Measurements from ENCODE around the gene PRMT2. TPM values are rescaled to one million over a fixed set of nuclear protein-coding genes. Genes with fewer than 3 reads are reported as not detected.
A peak's percentile ranks its signal among the peaks of the same experiment; 100 is the strongest.

The PRMT2 gene
- total RNA-seq, 1 donor from 2014 or later: 121 TPM

GRCh38 chr21:46650476-46651098 lies 15.1 kb downstream of the PRMT2 start:
- H3K36me3 ChIP-seq: peaks cover 100% of the 10 kb centered on the region
- ATAC-seq: peak in 1 of 2 donors; percentile 15
- intact Hi-C loops (cut with DNase I): no loop called here
- no peak for DNase-seq
- TF ChIP-seq CTCF (IDR thresholded peaks at IDR 0.05): no peak
- H3K4me3 ChIP-seq: no peak overlapping the region
- peaks cover 10% of the 10 kb centered on the region for H3K9me3 ChIP-seq
- no peak overlapping the region for H3K27ac ChIP-seq
- no peaks in the 10 kb centered on the region for H3K27me3 ChIP-seq (ENCODE audit: low read depth)
- no peaks in the 10 kb centered on the region for H3K4me1 ChIP-seq

- H3K27ac ChIP-seq: no peak overlapping the region
- no peak for DNase-seq
- H3K36me3 ChIP-seq: peaks cover 95% of the 10 kb centered on the region
- ATAC-seq: peak; percentile 16 to 17
- H3K27me3 ChIP-seq (ENCODE audit: low read depth): no peaks in the 10 kb centered on the region
- H3K9me3 ChIP-seq: peaks cover 12% of the 10 kb centered on the region
- no peaks in the 10 kb centered on the region for H3K4me1 ChIP-seq
- no peak overlapping the region for H3K4me3 ChIP-seq
- TF ChIP-seq CTCF (IDR thresholded peaks at IDR 0.05): no peak
- intact Hi-C loops (cut with DNase I): no loop called here
Observed at GRCh38 chr21:46651121-46651520, 15.6 kb downstream of the PRMT2 start.

- ATAC-seq: no peak
- no peaks in the 10 kb centered on the region for H3K27me3 ChIP-seq (ENCODE audit: low read depth)
- H3K36me3 ChIP-seq: peaks cover 85% of the 10 kb centered on the region
- DNase-seq: no peak
- peaks cover 12% of the 10 kb centered on the region for H3K9me3 ChIP-seq
- no peak overlapping the region for H3K4me3 ChIP-seq
- no peak for TF ChIP-seq CTCF (IDR thresholded peaks at IDR 0.05)
- intact Hi-C loops (cut with DNase I): no loop called here
- H3K27ac ChIP-seq: no peak overlapping the region
- H3K4me1 ChIP-seq: no peaks in the 10 kb centered on the region
Observed at GRCh38 chr21:46655230-46655629, 19.8 kb downstream of the PRMT2 start.

GRCh38 chr21:46656820-46657219 lies 21.3 kb downstream of the PRMT2 start:
- DNase-seq: no peak
- ATAC-seq: no peak
- H3K4me3 ChIP-seq: no peak overlapping the region
- no peak overlapping the region for H3K27ac ChIP-seq
- intact Hi-C loops (cut with DNase I): no loop called here
- no peak for TF ChIP-seq CTCF (IDR thresholded peaks at IDR 0.05)
- H3K27me3 ChIP-seq (ENCODE audit: low read depth): no peaks in the 10 kb centered on the region
- H3K4me1 ChIP-seq: peaks cover 5% of the 10 kb centered on the region
- peaks cover 12% of the 10 kb centered on the region for H3K9me3 ChIP-seq
- peaks cover 73% of the 10 kb centered on the region for H3K36me3 ChIP-seq

- no peak for ATAC-seq
- H3K4me1 ChIP-seq: peaks cover 5% of the 10 kb centered on the region
- intact Hi-C loops (cut with DNase I): no loop called here
- no peak for DNase-seq
- H3K36me3 ChIP-seq: peaks cover 58% of the 10 kb centered on the region
- H3K27me3 ChIP-seq (ENCODE audit: low read depth): no peaks in the 10 kb centered on the region
- no peak for TF ChIP-seq CTCF (IDR thresholded peaks at IDR 0.05)
- peaks cover 2% of the 10 kb centered on the region for H3K9me3 ChIP-seq
- H3K27ac ChIP-seq: no peak overlapping the region
- no peak overlapping the region for H3K4me3 ChIP-seq
Observed at GRCh38 chr21:46660505-46660904, 25.0 kb downstream of the PRMT2 start.

All from lower lobe of right lung (tissue), 2 donors.